Cardiac fibroblast (primary cell): ENCODE data around the gene ZNF575.
A peak's percentile ranks its signal among the peaks of the same experiment; 100 is the strongest.

Experiments used
- DNase-seq, 2 donors: peaks; one replicate each; pipeline versions ENCODE4 v3.0.0 to v3.0.0-alpha.2; 2010; ENCODE audit warnings: low read depth in 2 of 2
- H3K4me3 ChIP-seq, 2 donors: replicated peaks in 1 of 2; 1 replicate in 1 of 2; 2 replicates in 1 of 2; pipeline ENCODE4 v1.5.1; 2011; ENCODE audit warnings: low read depth in 2 of 2, low read length in 2 of 2, mild to moderate bottlenecking in 2 of 2, moderate library complexity in 1 of 2
- TF ChIP-seq, protein P1 (sequence below): IDR thresholded peaks from one replicate; pipeline ENCODE4 v1.5.1; 2011; ENCODE audit warnings: low read depth, mild to moderate bottlenecking, low read length, inconsistent platforms

ZNF575 gene

DNA sequence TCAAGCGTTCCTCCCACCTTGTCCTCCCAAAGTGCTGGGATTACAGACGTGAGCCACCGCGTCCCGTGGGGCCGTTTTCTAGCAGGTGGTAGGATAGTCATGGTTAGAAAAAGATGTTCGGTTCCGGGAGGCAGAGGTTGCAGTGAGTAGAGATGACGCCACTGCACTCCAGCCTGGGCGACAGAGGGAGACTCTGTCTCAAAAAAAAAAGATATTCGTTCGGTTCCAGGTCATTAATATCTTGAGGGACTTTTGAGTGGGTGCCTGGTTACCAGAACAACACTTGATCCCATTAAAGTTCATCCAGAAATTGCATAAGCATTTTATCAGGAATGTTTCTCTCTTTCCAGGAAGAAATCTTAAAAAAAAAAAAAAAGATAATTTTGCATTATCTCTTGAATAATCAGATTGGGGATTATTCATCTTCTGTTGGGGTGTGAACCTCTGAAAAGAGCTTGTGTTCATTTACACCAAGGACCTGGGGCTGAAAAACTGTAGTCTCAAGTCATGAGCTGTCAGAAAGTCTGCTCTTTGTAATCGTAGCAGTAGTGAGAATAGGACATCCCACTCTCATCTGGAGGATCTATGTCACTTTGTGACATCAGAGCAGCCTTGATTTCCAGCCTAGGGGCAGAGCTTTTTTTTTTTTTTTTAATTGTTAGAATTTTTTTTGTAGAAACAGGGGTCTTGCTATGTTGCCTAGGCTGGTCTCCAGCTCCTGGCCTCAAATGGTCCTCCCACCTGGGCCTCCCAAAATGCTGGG lies 4.9 kb upstream of the ZNF575 start:
- H3K4me3 ChIP-seq, result no peak overlapping the region
- peak in 1 of 2 donors; percentile 34 for DNase-seq

DNA sequence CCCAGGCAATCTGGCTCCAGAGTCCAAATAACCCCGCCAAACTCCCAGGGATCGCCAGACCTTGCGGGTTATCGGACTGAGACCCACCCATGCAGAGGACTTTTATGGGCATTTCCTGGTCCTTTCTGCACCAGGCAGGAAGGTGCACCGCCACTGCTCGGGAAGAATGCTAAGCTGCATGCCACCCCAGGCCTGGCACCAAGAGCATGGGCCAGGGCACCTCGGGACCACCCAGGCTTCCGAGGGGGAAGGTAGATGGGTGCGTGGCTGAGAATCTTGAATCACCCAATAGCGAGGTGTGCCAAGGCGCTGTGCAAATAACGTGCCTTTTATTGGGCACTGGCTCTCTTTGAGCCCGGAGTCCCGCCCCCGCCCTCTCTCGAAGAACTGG lies 422 bp upstream of the ZNF575 start:
- DNase-seq, result no peak
- peak overlapping the region; percentile 60 to 63 for H3K4me3 ChIP-seq
- TF ChIP-seq, protein P1, sequence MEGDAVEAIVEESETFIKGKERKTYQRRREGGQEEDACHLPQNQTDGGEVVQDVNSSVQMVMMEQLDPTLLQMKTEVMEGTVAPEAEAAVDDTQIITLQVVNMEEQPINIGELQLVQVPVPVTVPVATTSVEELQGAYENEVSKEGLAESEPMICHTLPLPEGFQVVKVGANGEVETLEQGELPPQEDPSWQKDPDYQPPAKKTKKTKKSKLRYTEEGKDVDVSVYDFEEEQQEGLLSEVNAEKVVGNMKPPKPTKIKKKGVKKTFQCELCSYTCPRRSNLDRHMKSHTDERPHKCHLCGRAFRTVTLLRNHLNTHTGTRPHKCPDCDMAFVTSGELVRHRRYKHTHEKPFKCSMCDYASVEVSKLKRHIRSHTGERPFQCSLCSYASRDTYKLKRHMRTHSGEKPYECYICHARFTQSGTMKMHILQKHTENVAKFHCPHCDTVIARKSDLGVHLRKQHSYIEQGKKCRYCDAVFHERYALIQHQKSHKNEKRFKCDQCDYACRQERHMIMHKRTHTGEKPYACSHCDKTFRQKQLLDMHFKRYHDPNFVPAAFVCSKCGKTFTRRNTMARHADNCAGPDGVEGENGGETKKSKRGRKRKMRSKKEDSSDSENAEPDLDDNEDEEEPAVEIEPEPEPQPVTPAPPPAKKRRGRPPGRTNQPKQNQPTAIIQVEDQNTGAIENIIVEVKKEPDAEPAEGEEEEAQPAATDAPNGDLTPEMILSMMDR, result no peak

More for the DNA sequence above, 4.9 kb upstream of the ZNF575 start:
- TF ChIP-seq, protein P1, result no peak

DNA sequence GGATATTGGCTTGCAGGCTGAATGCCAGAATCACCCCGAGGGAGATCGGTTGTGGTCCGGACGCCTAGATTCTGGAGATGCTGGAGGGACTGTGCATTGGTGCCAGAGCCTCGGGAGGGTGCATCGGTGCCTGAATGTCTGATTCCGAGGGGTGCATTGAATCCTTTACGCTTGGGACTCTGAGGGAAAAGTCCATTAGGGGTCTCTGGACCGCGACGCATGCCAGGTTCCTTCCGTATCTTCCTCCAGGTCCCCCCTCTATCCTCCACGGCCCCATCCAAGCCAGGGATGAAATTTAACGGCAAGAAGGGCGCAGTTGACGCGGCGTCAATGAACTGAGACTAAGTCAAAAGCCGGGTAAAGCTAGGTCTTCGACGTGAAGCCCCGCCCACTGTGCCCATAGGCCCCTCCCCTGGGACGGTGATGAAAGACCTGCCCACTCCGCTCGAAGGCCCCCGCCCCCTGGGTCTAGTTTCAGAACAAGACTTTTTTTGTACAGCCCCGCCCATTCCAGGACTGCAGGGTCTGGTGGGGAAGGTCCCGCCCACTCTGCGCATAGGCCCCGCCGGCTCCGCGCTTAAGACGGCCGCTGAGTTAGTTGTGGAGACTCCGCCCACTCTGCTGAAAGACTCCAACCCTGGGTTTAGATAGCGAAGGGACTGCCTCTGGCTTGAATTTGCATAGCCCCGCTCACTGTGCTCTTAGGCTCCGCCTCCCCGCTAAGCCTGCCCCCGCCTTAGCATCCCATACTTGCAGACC lies 737 bp downstream of the ZNF575 start:
- TF ChIP-seq, protein P1, result no peak
- H3K4me3 ChIP-seq, result peak overlapping the region; percentile 60 to 63

DNA sequence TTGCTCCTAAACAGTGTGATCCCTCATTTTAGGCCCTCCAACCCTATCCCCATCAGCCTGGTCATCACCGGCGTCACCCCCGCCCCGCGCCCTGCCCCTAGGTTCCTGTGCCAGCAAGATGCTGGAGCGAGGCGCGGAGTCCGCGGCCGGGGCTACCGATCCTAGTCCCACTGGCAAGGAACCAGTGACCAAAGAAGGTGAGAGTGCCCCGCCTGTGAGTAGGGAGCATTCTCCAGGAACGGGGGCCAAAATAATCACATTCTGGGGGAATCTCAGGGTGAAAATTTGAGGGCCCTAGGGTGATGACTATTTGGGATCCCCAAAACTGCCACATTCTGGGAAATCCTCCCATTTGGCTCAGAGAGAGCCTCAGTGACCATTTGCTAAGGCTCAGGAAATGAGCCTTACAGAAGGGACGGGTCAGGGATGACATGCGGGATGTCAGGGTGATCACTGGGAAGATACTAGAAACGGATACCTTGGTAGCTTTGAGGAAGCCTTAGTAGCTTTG lies 1.4 kb downstream of the ZNF575 start:
- peak overlapping the region; percentile 34 to 49 for H3K4me3 ChIP-seq
- DNase-seq, result no peak
- TF ChIP-seq, protein P1, result no peak

More for the DNA sequence above, 737 bp downstream of the ZNF575 start:
- peak; percentile 100 for DNase-seq

DNA sequence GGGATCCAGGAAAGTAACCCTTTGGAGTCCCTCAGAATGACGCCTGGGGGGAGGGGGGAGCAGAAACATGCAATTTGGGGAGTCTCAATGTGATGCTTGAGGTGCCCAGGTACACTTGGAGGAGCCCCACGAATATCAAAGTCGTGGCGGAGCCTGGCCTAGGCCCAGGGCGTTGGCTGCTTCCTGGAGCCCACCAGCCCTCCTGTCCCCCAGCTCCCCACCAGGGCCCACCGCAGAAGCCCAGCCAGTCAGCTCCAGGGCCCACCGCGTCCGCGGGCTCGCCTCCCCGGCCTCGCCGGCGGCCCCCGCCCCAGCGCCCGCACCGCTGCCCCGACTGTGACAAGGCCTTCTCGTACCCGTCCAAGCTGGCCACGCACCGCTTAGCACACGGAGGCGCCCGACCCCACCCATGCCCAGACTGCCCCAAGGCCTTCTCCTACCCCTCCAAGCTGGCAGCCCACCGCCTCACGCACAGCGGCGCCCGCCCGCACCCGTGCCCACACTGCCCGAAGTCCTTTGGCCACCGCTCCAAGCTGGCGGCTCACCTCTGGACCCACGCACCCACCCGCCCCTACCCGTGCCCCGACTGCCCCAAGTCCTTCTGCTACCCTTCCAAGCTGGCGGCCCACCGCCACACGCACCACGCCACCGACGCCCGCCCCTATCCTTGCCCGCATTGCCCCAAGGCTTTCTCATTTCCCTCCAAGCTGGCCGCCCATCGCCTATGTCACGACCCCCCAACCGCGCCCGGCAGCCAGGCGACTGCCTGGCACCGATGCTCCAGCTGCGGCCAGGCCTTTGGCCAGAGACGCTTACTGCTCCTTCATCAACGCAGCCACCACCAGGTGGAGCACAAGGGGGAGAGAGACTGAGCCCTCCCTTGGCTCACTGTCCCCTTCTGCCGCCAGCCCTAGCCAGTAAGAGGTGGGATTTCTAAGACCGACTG lies 2.1 kb downstream of the ZNF575 start:
- H3K4me3 ChIP-seq, result no peak overlapping the region
- DNase-seq, result peak; percentile 64 to 79
- TF ChIP-seq, protein P1, result peak; percentile 81

DNA sequence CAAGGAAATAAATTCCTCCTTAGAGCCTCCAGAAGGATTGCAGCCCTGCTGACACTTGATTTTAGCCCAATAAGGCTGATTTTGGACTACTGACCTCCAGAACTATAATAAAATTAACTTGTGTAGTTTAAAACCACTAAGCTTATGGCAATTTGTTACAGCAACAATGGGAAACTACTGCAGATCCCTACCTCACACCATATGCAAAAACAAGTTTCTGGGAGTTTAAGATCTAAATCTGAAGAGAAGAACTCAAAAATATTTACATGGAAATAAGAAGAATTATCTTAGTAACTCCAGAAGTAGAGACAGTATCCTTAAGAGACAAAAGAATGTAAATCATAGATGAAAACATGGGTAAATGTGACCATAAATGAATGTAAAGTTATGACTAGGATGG lies 5.9 kb downstream of the ZNF575 start:
- H3K4me3 ChIP-seq, result no peak overlapping the region
- DNase-seq, result no peak
- TF ChIP-seq, protein P1, result no peak
